Measurements from ENCODE around the gene PROS1.
A peak's percentile ranks its signal among the peaks of the same experiment; 100 is the strongest.

Gene PROS1

DNA sequence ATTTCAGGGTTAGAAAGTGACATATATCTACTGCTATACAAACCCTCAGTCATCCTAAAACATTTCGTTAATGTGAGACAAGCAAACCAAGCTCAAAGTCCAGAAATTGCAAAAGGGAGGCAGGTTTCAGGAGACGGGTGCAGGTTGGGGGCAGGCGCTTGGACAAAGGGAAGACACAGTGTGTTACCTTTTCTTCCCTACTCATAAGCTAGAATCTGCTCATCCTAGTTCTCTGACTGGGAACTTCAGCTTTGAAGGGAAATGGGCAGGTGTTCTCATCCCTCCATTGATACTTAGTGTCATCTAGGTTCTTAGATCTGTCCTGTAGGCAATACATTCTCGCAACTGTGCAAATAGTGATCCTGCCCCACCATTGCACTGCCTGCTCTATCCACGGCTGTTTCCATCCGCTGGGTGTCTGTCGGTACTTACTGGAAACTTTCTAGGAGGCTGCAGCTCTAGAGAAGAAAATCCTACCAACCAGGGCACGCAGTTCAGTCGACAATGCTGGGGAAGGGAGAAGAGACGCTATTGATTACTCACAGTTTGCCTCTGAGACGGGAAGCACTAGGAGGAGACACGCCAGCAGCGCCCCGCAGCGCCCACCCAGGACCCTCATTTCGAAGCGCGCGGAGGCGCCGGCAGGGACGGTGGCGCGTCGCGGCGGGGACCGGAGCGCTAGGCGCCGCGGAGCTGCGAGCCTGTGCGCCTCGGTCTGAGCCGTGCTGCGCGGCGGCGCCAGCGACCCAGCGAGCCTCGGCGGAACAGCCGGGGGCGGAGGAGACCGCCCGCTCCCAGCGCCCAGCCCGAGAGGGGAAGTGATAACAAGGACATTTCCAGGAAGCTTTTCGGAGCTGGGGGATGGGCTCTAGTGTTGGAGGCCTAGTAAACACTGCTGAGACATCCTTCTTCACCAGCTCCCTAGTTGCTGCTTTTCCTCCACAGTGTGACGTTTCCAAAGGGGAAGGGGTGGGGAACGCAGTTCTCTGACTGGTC lies at the start of gene PROS1:
PROS1 (minus strand) TSS at position 766 of the 996 bp plus-strand sequence; CDS start at position 619, 147 bp downstream.
- CTCF ChIA-PET = interaction anchor here (0.6 to 0.7 kb wide), 2 partner anchors 21 to 31 kb away, joined by 3 to 4 read pairs; no protein-coding TSS in a partner anchor
- Histone ChIP-seq H3K4me3 (ENCODE audit: low read depth, low read length) (peak within 1 kb of the TSS; percentile 58), H3K4me1 (ENCODE audit: control insufficient read depth, insufficient read depth, low read length) (no peaks in the 10 kb centered on the region), H3K27ac (ENCODE audit: extremely low read depth, low read depth, low read length) (peak within 1 kb of the TSS; percentile 73), H3K36me3 (ENCODE audit: control insufficient read depth in 2 of 2, insufficient read depth in 1 of 2, low read length in 2 of 2) (no peaks in the 10 kb centered on the region), H3K9me3 (ENCODE audit: control insufficient read depth, insufficient read depth, low read depth, low read length) (no peaks in the 10 kb centered on the region)
- POLR2A ChIA-PET = interaction anchor here (0.6 to 3.6 kb wide), 5 partner anchors 11 to 149 kb away, joined by 3 to 12 read pairs (median 4); partner anchors contain the start of genes DHFR2 and NSUN3
- TF ChIP-seq ZFHX2 (tag by site-specific recombination; conservative IDR thresholded peaks at IDR 0.05) = peak; percentile 36; the same call in 1 of the 2 replicates
- TF ChIP-seq ZBTB20 (tag by site-specific recombination; IDR thresholded peaks at IDR 0.05) = peak; percentile 49; the same call in 1 of the 2 replicates
- no peak for TF ChIP-seq ZNF423 (tag by site-specific recombination; IDR thresholded peaks at IDR 0.05)
- TF ChIP-seq ZNF112 (tag by site-specific recombination; IDR thresholded peaks at IDR 0.05) = no peak
- TF ChIP-seq, protein P1, sequence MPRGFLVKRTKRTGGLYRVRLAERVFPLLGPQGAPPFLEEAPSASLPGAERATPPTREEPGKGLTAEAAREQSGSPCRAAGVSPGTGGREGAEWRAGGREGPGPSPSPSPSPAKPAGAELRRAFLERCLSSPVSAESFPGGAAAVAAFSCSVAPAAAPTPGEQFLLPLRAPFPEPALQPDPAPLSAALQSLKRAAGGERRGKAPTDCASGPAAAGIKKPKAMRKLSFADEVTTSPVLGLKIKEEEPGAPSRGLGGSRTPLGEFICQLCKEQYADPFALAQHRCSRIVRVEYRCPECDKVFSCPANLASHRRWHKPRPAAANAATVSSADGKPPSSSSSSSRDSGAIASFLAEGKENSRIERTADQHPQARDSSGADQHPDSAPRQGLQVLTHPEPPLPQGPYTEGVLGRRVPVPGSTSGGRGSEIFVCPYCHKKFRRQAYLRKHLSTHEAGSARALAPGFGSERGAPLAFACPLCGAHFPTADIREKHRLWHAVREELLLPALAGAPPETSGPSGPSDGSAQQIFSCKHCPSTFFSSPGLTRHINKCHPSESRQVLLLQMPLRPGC (tag by site-specific recombination; IDR thresholded peaks at IDR 0.05) = no peak
- TF ChIP-seq ZNF600 (tag by site-specific recombination; IDR thresholded peaks at IDR 0.05) = peak; percentile 57; the same call in 1 of the 2 replicates
- peak; percentile 23; the same call in 1 of the 2 replicates for TF ChIP-seq YY1 (tag by site-specific recombination; IDR thresholded peaks at IDR 0.05)
- TF ChIP-seq MZF1 (tag by site-specific recombination; IDR thresholded peaks at IDR 0.05; ENCODE audit: borderline replicate concordance) = peak; percentile 90
- TF ChIP-seq ZNF10 (tag by site-specific recombination; IDR thresholded peaks at IDR 0.05) = 0 out of 2 replicates have a peak, but pooled peaks have one; percentile 30
- peak; percentile 90 for TF ChIP-seq ZNF341 (tag by site-specific recombination; IDR thresholded peaks at IDR 0.05; ENCODE audit: low read depth)
- no peak for TF ChIP-seq ZBTB1 (tag by site-specific recombination; IDR thresholded peaks at IDR 0.05)
- TF ChIP-seq TRIM28 (IDR thresholded peaks at IDR 0.05; ENCODE audit: borderline replicate concordance, low read length) = peak; percentile 59; the same call in 1 of the 2 replicates
- TF ChIP-seq ZIC2 (tag by site-specific recombination; IDR thresholded peaks at IDR 0.05) = peak; percentile 33; the same call in 1 of the 2 replicates
- TF ChIP-seq ZNF37A (tag by site-specific recombination; IDR thresholded peaks at IDR 0.05) = peak; percentile 62; the same call in 1 of the 2 replicates
- TF ChIP-seq ZNF660 (tag by site-specific recombination; IDR thresholded peaks at IDR 0.05) = peak; percentile 76; the same call in 1 of the 2 replicates
- TF ChIP-seq ZNF585B (tag by site-specific recombination; IDR thresholded peaks at IDR 0.05) = no peak
- peak; percentile 39 for TF ChIP-seq SP2 (tag by site-specific recombination; IDR thresholded peaks at IDR 0.05)
- TF ChIP-seq ZBTB21 (tag by site-specific recombination; IDR thresholded peaks at IDR 0.05) = no peak
- TF ChIP-seq, protein P2, sequence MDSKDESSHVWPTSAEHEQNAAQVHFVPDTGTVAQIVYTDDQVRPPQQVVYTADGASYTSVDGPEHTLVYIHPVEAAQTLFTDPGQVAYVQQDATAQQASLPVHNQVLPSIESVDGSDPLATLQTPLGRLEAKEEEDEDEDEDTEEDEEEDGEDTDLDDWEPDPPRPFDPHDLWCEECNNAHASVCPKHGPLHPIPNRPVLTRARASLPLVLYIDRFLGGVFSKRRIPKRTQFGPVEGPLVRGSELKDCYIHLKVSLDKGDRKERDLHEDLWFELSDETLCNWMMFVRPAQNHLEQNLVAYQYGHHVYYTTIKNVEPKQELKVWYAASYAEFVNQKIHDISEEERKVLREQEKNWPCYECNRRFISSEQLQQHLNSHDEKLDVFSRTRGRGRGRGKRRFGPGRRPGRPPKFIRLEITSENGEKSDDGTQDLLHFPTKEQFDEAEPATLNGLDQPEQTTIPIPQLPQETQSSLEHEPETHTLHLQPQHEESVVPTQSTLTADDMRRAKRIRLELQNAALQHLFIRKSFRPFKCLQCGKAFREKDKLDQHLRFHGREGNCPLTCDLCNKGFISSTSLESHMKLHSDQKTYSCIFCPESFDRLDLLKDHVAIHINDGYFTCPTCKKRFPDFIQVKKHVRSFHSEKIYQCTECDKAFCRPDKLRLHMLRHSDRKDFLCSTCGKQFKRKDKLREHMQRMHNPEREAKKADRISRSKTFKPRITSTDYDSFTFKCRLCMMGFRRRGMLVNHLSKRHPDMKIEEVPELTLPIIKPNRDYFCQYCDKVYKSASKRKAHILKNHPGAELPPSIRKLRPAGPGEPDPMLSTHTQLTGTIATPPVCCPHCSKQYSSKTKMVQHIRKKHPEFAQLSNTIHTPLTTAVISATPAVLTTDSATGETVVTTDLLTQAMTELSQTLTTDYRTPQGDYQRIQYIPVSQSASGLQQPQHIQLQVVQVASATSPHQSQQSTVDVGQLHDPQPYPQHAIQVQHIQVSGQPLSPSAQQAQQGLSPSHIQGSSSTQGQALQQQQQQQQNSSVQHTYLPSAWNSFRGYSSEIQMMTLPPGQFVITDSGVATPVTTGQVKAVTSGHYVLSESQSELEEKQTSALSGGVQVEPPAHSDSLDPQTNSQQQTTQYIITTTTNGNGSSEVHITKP (tag by site-specific recombination; IDR thresholded peaks at IDR 0.05) = peak; percentile 28; the same call in 1 of the 2 replicates
- peak; percentile 93 for TF ChIP-seq ZBTB48 (tag by site-specific recombination; IDR thresholded peaks at IDR 0.05)
- TF ChIP-seq, protein P3, sequence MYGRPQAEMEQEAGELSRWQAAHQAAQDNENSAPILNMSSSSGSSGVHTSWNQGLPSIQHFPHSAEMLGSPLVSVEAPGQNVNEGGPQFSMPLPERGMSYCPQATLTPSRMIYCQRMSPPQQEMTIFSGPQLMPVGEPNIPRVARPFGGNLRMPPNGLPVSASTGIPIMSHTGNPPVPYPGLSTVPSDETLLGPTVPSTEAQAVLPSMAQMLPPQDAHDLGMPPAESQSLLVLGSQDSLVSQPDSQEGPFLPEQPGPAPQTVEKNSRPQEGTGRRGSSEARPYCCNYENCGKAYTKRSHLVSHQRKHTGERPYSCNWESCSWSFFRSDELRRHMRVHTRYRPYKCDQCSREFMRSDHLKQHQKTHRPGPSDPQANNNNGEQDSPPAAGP (tag by site-specific recombination; IDR thresholded peaks at IDR 0.05) = no peak
- TF ChIP-seq ZNF48 (tag by site-specific recombination; IDR thresholded peaks at IDR 0.05) = no peak
- no peak for TF ChIP-seq ZNF133 (tag by site-specific recombination; IDR thresholded peaks at IDR 0.05)
- no peak for TF ChIP-seq ZNF391 (tag by site-specific recombination; IDR thresholded peaks at IDR 0.05; ENCODE audit: borderline replicate concordance, low read depth)
- TF ChIP-seq ZNF366 (tag by site-specific recombination; conservative IDR thresholded peaks at IDR 0.05) = peak; percentile 60
- TF ChIP-seq, protein P4, sequence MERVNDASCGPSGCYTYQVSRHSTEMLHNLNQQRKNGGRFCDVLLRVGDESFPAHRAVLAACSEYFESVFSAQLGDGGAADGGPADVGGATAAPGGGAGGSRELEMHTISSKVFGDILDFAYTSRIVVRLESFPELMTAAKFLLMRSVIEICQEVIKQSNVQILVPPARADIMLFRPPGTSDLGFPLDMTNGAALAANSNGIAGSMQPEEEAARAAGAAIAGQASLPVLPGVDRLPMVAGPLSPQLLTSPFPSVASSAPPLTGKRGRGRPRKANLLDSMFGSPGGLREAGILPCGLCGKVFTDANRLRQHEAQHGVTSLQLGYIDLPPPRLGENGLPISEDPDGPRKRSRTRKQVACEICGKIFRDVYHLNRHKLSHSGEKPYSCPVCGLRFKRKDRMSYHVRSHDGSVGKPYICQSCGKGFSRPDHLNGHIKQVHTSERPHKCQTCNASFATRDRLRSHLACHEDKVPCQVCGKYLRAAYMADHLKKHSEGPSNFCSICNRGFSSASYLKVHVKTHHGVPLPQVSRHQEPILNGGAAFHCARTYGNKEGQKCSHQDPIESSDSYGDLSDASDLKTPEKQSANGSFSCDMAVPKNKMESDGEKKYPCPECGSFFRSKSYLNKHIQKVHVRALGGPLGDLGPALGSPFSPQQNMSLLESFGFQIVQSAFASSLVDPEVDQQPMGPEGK (tag by site-specific recombination; IDR thresholded peaks at IDR 0.05) = 0 out of 2 replicates have a peak, but pooled peaks have one; percentile 23
- TF ChIP-seq, protein P5, sequence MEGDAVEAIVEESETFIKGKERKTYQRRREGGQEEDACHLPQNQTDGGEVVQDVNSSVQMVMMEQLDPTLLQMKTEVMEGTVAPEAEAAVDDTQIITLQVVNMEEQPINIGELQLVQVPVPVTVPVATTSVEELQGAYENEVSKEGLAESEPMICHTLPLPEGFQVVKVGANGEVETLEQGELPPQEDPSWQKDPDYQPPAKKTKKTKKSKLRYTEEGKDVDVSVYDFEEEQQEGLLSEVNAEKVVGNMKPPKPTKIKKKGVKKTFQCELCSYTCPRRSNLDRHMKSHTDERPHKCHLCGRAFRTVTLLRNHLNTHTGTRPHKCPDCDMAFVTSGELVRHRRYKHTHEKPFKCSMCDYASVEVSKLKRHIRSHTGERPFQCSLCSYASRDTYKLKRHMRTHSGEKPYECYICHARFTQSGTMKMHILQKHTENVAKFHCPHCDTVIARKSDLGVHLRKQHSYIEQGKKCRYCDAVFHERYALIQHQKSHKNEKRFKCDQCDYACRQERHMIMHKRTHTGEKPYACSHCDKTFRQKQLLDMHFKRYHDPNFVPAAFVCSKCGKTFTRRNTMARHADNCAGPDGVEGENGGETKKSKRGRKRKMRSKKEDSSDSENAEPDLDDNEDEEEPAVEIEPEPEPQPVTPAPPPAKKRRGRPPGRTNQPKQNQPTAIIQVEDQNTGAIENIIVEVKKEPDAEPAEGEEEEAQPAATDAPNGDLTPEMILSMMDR (tag by site-specific recombination; IDR thresholded peaks at IDR 0.05) = peak; percentile 53; the same call in 1 of the 2 replicates
